Natural killer cell (primary cell): ENCODE data around the gene DHRS1. TPM values are rescaled to one million over a fixed set of nuclear protein-coding genes. Genes with fewer than 3 reads are reported as not detected.

ENCODE experiments used
- ATAC-seq, 3 donors: fragments of 150-1000 bp in 2 of 3; fragments of 200-7000 bp in 1 of 3; cut with Tn5 transposase; 1 replicate in 1 of 3; 2 replicates in 2 of 3; pipeline ENCODE4 v1.10.0; 2021; ENCODE audit warnings: mild to moderate bottlenecking in 2 of 3, moderate library complexity in 2 of 3
- DNase-seq, 2 donors: peaks; one replicate each; pipeline versions ENCODE4 v3.0.0 to v3.0.0-alpha.2; 2013 to 2021; ENCODE audit warnings: mixed read lengths in 1 of 2
- H3K27ac ChIP-seq: one replicate; pipeline ENCODE4 v1.5.1; 2013; ENCODE audit warnings: mild to moderate bottlenecking, low read length
- H3K27me3 ChIP-seq: one replicate; pipeline ENCODE4 v1.6.1; 2013; ENCODE audit warnings: low read length; ENCODE audit not compliant: control insufficient read depth, insufficient read depth
- H3K36me3 ChIP-seq: one replicate; pipeline ENCODE4 v1.6.1; 2013; ENCODE audit warnings: low read length; ENCODE audit not compliant: control insufficient read depth, insufficient read depth
- H3K4me1 ChIP-seq: one replicate; pipeline ENCODE4 v1.6.1; 2013; ENCODE audit warnings: low read length; ENCODE audit not compliant: control insufficient read depth, insufficient read depth
- H3K4me3 ChIP-seq: one replicate; pipeline ENCODE4 v1.5.1; 2013; ENCODE audit warnings: low read length
- H3K9me3 ChIP-seq: one replicate; pipeline ENCODE4 v1.6.1; 2013; ENCODE audit warnings: low read length; ENCODE audit not compliant: control insufficient read depth, insufficient read depth
- H3K27ac Mint-ChIP-seq, 2 donors: one replicate each; pipeline ENCODE4 v1.8.0; 2022; ENCODE audit warnings: mild to moderate bottlenecking in 2 of 2, mixed read lengths in 2 of 2, moderate library complexity in 1 of 2
- H3K27me3 Mint-ChIP-seq, 2 donors: one replicate each; pipeline ENCODE4 v1.8.0; 2022; ENCODE audit warnings: low read depth in 2 of 2, mixed read lengths in 2 of 2
- H3K36me3 Mint-ChIP-seq: one replicate; pipeline ENCODE4 v1.8.0; 2022; ENCODE audit warnings: mixed read lengths
- H3K4me1 Mint-ChIP-seq, 2 donors: one replicate each; pipeline ENCODE4 v1.8.0; 2022; ENCODE audit warnings: mixed read lengths in 2 of 2
- H3K4me3 Mint-ChIP-seq: one replicate; pipeline ENCODE4 v1.8.0; 2022; ENCODE audit warnings: mild to moderate bottlenecking, moderate library complexity, mixed read lengths
- H3K9me3 Mint-ChIP-seq, 2 donors: one replicate each; pipeline ENCODE4 v1.8.0; 2022; ENCODE audit warnings: mixed read lengths in 2 of 2
- CTCF ChIP-seq: fragments of 200-600 bp; IDR thresholded peaks from one replicate; pipeline ENCODE4 v1.8.0; 2022; ENCODE audit warnings: antibody characterized with exemption
- WGBS: methylation state at CpG from one replicate; pipeline ENCODE4 v1.1.7; 2013; ENCODE audit warnings: missing lambda C conversion rate; ENCODE audit not compliant: insufficient coverage; 5-methylcytosine and 5-hydroxymethylcytosine counted together
- intact Hi-C: fragments of 100-400 bp; cut with micrococcal nuclease; formaldehyde crosslinking; loops from one replicate; pipeline ENCODE4 v1.14.2; 2022
- total RNA-seq, 4 donors: library from RNA; stranded (reverse); fragments of 120-200 nt in 1 of 4; gene quantifications; one replicate each; pipeline versions ENCODE4 v1.2.3 to v1.2.4, GENCODE V29; 2013 to 2022

The DHRS1 gene
- total RNA-seq, 3 donors from 2014 or later (not counting 1 experiment from before 2014, with no cell fraction given) = 39.8 to 59.0 (median 43.3) TPM

GRCh38 chr14:24266344-24267244, 33.0 kb downstream of the DHRS1 start:
- DNase-seq = no peak
- TF ChIP-seq CTCF = no peak
- intact Hi-C loops = no loop called here
- Mint-ChIP-seq H3K36me3 (peaks cover 11% of the 10 kb centered on the region), H3K27ac (peak overlapping the region in 1 of 2 donors; percentile 6), H3K4me1 (peaks cover 11 to 15% of the 10 kb centered on the region in 2 donors), H3K27me3 (no peaks in the 10 kb centered on the region), H3K9me3 (no peaks in the 10 kb centered on the region), H3K4me3 (peak overlapping the region; percentile 3)
- Histone ChIP-seq H3K9me3 (no peaks in the 10 kb centered on the region), H3K27me3 (no peaks in the 10 kb centered on the region), H3K4me3 (no peak overlapping the region), H3K27ac (no peak overlapping the region), H3K4me1 (peaks cover 7% of the 10 kb centered on the region), H3K36me3 (peaks cover 29% of the 10 kb centered on the region)
- no peak for ATAC-seq
- WGBS = 89% methylated on average over 18 of the region's 18 CpGs

GRCh38 chr14:24264298-24264697, 35.3 kb downstream of the DHRS1 start:
- no peak overlapping the region for H3K4me3 Mint-ChIP-seq
- Histone ChIP-seq H3K36me3 (peaks cover 29% of the 10 kb centered on the region), H3K27ac (no peak overlapping the region), H3K9me3 (no peaks in the 10 kb centered on the region), H3K4me1 (no peaks in the 10 kb centered on the region), H3K4me3 (no peak overlapping the region), H3K27me3 (no peaks in the 10 kb centered on the region)
- WGBS = 96% methylated on average over 6 of the region's 6 CpGs
- peaks cover 0 to 6% of the 10 kb centered on the region in 2 donors for H3K4me1 Mint-ChIP-seq
- no peak overlapping the region for H3K27ac Mint-ChIP-seq
- no peaks in the 10 kb centered on the region for H3K9me3 Mint-ChIP-seq
- no peaks in the 10 kb centered on the region for H3K27me3 Mint-ChIP-seq
- intact Hi-C loops = no loop called here
- peaks cover 11% of the 10 kb centered on the region for H3K36me3 Mint-ChIP-seq
- ATAC-seq (no peak), DNase-seq (no peak)
- no peak for TF ChIP-seq CTCF

- no peak overlapping the region for H3K4me3 ChIP-seq
- H3K27ac Mint-ChIP-seq = no peak overlapping the region
- DNase-seq (no peak), ATAC-seq (no peak)
- H3K4me1 ChIP-seq = no peaks in the 10 kb centered on the region
- intact Hi-C loops = no loop called here
- no peaks in the 10 kb centered on the region for H3K27me3 ChIP-seq
- WGBS = 93% methylated on average over 6 of the region's 6 CpGs
- no peak for TF ChIP-seq CTCF
- H3K9me3 ChIP-seq = no peaks in the 10 kb centered on the region
- H3K27me3 Mint-ChIP-seq = no peaks in the 10 kb centered on the region
- peaks cover 26% of the 10 kb centered on the region for H3K36me3 ChIP-seq
- H3K36me3 Mint-ChIP-seq = peaks cover 11% of the 10 kb centered on the region
- H3K27ac ChIP-seq = no peak overlapping the region
- H3K4me1 Mint-ChIP-seq = peaks cover 0 to 6% of the 10 kb centered on the region in 2 donors
- no peak overlapping the region for H3K4me3 Mint-ChIP-seq
- H3K9me3 Mint-ChIP-seq = no peaks in the 10 kb centered on the region
These were observed 35.7 kb downstream of the DHRS1 start for GRCh38 chr14:24263848-24264247.
